Measurements from ENCODE around the gene RAD51B.

DNA sequence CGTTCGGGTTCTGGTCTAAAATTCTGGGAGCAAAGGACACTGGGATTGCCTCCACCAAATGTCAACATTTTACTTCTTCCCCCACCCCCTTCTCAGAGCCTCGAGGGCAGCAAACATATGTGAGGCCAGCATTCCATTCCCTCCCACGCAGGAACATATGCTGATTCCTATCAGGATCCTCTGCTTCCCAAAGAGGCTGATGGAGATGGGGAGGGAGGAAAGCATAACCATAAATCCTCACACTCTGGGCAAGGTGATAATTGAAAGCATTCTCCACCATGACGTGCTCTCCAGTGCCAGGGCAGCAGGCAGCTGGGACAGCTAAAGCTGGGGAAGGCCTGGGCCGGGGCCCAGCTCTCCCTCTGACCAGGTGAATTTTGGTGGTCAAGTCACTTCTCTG lies 578.2 kb downstream of the RAD51B start:
- TF ChIP-seq ZNF317 (CRISPR knock-in tag; IDR thresholded peaks at IDR 0.05) = no peak
- TF ChIP-seq NBN (conservative IDR thresholded peaks at IDR 0.05) = no peak
- no peak for TF ChIP-seq POLR2AphosphoS5 (IDR thresholded peaks at IDR 0.05; ENCODE audit: low read depth, low read length)
- TF ChIP-seq, protein P1, sequence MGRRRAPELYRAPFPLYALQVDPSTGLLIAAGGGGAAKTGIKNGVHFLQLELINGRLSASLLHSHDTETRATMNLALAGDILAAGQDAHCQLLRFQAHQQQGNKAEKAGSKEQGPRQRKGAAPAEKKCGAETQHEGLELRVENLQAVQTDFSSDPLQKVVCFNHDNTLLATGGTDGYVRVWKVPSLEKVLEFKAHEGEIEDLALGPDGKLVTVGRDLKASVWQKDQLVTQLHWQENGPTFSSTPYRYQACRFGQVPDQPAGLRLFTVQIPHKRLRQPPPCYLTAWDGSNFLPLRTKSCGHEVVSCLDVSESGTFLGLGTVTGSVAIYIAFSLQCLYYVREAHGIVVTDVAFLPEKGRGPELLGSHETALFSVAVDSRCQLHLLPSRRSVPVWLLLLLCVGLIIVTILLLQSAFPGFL (CRISPR knock-in tag; IDR thresholded peaks at IDR 0.05) = no peak
- TF ChIP-seq KLF13 (CRISPR knock-in tag; IDR thresholded peaks at IDR 0.05) = no peak
- TF ChIP-seq ZNF850 (CRISPR knock-in tag; conservative IDR thresholded peaks at IDR 0.05) = no peak
- TF ChIP-seq, protein P2, sequence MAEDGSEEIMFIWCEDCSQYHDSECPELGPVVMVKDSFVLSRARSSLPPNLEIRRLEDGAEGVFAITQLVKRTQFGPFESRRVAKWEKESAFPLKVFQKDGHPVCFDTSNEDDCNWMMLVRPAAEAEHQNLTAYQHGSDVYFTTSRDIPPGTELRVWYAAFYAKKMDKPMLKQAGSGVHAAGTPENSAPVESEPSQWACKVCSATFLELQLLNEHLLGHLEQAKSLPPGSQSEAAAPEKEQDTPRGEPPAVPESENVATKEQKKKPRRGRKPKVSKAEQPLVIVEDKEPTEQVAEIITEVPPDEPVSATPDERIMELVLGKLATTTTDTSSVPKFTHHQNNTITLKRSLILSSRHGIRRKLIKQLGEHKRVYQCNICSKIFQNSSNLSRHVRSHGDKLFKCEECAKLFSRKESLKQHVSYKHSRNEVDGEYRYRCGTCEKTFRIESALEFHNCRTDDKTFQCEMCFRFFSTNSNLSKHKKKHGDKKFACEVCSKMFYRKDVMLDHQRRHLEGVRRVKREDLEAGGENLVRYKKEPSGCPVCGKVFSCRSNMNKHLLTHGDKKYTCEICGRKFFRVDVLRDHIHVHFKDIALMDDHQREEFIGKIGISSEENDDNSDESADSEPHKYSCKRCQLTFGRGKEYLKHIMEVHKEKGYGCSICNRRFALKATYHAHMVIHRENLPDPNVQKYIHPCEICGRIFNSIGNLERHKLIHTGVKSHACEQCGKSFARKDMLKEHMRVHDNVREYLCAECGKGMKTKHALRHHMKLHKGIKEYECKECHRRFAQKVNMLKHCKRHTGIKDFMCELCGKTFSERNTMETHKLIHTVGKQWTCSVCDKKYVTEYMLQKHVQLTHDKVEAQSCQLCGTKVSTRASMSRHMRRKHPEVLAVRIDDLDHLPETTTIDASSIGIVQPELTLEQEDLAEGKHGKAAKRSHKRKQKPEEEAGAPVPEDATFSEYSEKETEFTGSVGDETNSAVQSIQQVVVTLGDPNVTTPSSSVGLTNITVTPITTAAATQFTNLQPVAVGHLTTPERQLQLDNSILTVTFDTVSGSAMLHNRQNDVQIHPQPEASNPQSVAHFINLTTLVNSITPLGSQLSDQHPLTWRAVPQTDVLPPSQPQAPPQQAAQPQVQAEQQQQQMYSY (CRISPR knock-in tag; IDR thresholded peaks at IDR 0.05) = no peak
- no peak for TF ChIP-seq ZNF230 (CRISPR knock-in tag; IDR thresholded peaks at IDR 0.05)
- TF ChIP-seq, protein P3, sequence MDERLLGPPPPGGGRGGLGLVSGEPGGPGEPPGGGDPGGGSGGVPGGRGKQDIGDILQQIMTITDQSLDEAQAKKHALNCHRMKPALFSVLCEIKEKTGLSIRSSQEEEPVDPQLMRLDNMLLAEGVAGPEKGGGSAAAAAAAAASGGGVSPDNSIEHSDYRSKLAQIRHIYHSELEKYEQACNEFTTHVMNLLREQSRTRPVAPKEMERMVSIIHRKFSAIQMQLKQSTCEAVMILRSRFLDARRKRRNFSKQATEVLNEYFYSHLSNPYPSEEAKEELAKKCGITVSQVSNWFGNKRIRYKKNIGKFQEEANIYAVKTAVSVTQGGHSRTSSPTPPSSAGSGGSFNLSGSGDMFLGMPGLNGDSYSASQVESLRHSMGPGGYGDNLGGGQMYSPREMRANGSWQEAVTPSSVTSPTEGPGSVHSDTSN (CRISPR knock-in tag; IDR thresholded peaks at IDR 0.05) = no peak
- TF ChIP-seq, protein P4, sequence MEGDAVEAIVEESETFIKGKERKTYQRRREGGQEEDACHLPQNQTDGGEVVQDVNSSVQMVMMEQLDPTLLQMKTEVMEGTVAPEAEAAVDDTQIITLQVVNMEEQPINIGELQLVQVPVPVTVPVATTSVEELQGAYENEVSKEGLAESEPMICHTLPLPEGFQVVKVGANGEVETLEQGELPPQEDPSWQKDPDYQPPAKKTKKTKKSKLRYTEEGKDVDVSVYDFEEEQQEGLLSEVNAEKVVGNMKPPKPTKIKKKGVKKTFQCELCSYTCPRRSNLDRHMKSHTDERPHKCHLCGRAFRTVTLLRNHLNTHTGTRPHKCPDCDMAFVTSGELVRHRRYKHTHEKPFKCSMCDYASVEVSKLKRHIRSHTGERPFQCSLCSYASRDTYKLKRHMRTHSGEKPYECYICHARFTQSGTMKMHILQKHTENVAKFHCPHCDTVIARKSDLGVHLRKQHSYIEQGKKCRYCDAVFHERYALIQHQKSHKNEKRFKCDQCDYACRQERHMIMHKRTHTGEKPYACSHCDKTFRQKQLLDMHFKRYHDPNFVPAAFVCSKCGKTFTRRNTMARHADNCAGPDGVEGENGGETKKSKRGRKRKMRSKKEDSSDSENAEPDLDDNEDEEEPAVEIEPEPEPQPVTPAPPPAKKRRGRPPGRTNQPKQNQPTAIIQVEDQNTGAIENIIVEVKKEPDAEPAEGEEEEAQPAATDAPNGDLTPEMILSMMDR (CRISPR knock-in tag; IDR thresholded peaks at IDR 0.05) = no peak
- TF ChIP-seq SP1 (IDR thresholded peaks at IDR 0.05) = no peak
- TF ChIP-seq SP1 (CRISPR knock-in tag; IDR thresholded peaks at IDR 0.05) = no peak

All from HepG2 (cell line).